Measurements from ENCODE around the gene DDX54.
"Not testable (repeated sequence)": the region's sequence is repeated elsewhere in the genome, so short reads cannot be mapped to it uniquely, and the experiment has no call there.

DDX54 gene

DNA sequence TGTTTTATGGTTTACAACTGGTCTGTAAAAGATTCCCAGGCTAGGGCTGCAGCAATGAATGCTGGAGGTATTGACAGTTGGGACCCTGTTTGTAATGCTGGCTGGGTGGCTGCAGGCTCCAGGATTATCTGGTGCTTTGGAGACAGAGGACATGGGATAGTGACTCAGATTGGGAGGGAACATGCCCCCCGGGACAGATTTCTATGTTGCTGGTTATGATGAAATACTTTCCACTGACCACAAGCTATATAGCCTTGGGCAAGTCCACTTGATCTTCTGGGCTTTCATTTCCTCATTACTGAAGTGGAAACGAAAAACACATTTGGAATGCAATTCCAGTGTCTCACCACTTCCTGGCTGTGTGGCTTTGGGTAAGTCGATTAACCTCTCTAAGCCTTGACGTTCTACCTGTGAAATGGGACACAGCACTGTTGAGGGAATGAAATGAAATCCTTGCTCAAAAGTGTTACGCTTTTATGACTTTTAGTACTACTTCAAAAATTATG is 29.7 kb upstream of the DDX54 start:
- DNase-seq, result peak; percentile 9

DNA sequence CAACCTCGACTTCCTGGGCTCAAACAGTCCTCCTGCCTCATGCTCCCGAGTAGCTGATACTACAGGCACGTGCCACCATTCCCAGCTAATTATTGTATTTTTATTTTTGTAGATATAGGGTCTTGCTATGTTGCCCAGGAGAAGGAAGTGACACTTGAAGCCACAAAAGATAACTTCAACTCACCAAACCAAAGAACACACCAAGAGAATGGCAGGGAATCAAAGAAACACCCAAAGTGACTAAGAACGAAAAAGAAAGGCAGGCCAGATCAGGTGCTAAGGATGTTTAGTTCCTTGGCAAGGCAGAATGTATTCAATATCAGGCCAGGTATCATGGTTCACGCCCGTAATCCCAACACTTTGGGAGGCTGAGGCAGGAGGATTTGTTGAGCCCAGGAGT is 25.9 kb upstream of the DDX54 start:
- no peak for DNase-seq

DNA sequence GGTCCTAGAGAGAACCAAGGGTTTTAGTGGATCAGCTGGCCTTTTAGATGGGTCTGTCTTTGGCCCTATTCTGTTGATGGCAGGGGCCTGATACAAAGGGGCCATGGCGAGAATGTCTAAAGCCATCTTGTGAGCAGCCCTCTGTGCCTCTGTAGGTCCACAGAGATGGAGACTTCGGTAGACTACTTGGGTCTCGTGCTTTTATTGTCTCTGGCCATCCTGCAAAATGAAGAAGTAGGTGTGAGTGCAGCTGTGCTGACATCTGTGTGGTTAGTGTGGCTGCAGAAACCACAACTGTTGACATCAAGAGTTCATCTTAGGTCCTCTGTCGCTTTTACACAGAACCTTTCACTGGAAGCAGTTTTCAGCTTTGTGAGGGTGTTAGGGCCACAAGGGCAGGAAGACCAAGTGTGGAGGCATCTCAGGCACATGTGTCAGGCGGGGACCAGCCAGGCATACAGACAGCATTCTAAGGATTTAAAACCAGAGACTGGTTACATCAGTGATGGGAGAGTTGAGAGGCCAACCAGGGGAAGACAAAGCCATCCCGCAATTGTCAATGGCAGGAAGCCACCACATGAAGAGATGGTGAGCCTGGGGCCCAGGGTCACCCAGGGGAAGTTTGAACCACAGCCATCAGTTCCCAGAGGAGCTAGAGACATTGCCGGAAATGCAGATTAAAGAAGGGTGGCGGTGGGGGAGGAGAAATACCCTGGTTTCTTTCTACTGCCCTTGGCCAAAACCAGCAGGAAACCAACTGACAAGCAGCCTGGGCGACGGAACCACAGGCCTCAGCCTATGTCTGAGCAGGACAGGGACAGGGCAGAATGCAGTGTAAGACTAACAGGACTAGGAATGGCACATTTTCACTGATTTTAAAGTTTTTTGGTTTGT is 23.0 kb upstream of the DDX54 start:
- DNase-seq, result no peak

DNA sequence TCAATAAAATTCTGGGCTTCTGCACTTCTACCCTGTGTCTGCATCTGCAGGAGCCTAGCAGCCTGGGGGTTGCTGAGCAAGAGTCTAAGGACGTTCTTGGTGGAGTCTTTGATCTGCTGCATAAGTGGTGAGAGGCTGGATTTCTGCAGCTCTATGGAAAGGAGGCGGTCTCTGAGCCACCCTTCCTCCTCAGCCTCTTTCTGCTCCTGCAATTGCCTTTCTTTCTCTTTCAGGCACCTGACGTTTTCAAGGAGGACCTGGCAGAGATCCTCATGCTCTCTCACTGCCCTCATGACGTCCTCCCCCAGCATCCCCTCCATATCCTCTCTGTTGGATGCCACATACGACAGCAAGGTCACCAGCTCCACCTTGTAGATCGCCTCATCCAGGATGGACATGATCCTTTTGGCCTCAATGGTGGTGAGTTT is 22.3 kb upstream of the DDX54 start:
- no peak for DNase-seq

DNA sequence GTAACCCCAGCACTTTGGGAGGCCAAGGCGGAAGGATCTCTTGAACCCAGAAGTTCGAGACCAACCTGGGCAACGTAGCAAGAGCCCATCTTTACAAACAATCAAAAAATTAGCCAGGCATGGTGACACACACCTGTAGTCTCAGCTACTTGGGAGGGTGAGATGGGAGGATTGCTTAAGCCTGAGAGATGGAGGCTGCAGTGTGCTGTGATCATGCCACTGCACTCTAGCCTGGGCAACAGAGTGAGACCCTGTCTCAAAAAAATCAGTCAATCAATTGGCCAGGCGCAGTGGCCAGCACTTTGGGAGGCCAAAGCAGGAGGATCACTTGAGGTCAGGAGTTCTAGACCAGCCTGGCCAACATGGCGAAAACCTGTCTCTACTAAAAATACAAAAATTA is 21.5 kb upstream of the DDX54 start:
- not testable (repeated sequence) for DNase-seq

DNA sequence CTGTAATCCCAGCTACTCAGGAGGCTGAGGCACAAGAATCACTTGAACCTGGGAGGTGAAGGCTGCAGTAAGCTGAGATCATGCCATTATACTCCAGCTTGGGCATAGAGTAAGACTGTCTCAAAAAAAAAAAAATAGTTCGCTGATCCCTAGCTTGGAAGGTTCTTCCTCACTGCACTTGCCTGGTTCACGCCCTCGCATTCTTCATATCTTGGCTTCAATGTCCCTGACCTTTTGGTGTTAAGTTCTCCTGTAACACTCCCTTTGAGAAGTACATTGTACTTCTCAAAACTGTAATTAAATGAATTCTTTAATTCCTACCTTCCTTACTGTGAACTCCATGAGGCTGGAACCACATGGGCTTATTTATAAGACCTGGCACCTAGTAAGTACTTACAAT is 19.5 kb upstream of the DDX54 start:
- peak; percentile 47 for DNase-seq

DNA sequence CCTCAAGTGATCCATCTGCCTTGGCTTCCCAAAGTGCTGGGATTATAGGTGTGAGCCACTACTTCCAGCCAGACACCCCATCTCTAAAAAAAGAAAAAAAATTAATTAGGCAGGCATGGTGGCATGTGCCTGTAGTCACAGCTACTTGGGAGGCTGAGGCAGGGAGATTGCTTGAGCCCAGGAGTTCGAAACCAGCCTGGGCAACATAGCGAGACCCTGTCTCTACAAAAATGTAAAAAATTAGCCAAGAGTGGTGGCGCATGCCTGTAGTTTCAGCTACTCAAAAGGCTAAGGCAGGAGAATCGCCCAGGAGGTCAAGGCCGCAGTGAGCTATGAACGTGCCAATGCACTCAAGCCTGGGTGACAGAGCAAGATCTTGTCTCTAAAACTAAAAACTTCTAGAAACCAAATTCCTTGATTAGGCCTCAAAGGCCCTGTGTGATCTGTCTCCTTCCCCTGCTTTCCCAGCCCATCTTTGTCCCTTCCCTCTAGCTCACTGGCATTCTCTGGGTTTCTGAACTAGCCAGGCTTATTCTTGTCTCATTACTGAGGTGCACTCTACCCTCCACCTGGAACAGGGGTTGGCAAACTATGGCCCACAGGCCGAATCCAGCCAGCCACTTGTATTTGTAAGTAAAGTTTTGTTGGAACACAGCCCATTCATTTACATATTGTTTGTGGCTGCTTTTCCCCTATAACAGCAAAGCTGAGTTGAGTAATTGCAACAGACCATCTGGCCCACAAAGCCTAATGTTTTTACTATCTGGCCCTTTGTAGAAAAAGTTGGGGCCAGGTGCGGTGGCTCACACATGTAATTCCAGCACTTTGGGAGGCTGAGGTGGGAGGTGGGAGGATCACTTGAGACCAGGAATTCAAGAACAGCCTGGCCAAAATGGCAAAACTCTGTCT is 18.8 kb upstream of the DDX54 start:
- DNase-seq, result peak; percentile 64

DNA sequence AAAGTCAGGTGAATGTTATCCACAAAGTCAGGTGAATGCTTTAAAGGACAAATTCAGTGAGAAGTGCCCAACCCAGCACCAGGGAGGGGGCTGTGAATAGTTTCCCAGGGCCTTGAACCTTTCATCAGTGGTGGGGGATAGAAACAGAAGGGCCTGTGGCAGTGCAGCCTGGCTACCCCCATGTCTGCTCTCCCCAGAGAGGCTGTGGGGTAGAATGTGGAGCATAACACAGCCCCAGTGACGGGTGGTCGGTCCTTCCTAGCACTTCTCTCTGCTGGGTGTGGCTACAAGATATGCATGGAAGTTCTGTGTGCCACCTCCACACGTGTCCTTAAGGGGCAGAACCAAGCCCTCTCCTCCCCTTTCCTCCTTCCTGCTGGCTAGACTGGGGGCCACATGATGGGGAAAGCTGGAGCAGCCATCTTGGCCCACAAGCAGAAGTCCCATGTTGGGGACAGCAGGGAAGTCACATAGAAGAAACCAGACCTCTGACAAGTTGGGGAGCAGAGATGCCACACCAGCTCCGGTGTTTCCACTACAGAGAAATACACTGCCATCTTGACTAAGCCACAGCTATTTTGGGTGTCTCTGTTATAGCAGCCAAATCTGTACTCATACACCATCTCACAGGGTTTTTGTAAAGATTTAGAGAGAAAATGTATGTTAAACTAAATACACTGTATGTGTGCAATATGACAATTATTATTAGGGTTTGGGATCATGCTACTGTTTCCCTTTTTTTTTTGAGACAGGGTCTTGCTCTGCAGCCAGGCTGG is 17.2 kb upstream of the DDX54 start:
- no peak for DNase-seq

DNA sequence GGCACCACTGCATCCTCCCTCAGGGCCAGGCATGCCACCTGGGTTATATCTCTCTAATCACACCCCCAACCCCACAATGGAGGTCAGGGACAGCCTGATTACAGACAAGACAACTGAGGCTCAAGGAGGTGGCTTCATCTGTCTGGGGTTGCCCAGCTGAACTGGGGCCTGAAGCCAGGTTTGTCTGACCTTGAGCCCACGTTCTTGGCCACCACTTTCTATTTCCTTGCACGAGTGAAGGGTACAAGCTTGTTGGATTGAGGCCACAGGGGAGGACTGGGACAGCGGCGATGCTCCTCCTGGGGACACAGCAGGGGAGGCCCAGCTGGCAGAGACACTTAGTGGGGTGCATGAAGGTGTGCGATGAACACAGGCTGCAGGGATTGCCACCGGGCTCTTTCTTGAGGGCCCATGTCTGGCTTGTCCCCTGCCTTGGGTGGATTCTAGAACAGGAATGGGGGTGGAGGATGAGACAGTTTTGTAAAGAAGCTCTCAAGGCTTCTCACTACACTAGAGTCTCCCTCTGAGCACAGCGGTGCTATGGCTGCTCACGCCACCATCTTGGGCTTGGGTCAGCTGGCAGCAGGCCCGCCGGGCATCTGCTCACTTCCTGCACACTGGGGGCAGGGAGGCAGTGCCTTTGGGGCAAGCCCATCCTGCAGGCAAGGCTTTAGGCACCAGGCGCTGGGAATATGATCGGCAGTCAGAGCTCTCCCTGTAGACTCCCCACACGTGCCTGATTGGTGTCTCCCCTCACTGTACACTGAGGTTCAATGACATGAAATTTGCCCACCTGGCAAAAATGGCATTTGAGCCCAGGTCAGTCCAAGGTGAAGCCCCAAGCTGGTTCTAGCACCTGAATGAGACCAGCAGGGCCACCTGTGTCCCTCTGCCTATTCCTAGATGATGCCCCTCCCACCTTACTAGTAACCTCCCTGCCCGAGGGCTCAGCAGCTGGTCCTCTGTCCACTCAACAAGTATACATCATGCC is 16.2 kb upstream of the DDX54 start:
- DNase-seq, result no peak

DNA sequence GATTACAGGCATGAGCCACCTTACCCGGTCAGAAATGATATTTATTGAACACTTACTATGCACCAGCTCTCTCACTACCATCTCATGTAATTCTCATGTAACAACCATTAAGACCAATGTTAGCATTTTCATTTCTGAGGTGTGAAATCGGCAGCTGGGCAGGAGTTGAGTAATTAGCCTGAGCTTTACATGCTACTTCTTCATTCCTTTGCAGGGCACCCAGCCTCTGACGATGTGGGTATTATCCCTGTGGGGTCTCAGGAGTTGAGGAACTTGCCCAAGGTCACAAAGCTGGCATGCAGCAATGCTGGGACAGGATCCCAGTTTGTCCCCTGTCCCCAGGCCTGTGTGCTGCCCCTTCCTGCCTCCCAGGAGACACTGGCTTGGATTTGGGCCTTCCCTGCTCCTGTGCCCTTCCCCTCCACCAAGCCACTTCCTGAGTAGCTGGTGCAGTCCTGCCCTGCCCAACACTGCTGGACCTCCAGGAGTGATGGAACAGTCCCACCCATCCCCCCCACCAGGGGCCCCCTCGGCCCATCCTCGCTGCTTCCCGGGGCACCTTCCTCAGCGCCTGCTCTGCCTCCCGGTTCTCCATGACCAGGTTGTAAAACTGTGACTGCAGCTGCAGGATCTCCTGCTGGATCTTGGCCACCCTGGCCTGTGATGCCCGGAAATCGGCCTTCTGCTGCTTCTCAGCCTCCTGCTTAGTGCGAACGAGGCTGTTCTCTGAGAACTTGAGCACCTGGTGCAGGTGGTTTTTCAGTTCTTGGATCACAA is 14.9 kb upstream of the DDX54 start:
- no peak for DNase-seq

DNA sequence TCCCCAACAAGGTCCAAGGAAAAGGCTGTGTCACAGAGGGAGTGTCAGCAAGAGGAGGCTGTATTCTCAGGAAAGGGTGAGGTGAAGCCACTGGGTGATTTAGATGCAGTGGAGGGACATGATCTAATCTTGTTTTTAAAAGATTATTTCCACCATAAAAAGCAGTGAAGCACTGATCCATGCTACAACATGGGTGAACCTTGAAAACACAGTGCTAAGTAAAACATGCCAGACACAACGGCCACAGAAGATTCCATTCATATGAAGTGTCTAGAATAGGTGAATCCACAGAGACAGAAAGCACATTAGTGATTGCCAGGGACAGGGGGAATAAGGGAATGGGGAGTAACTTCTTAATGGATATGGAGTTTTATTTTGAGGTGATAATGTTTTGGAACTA is 13.0 kb upstream of the DDX54 start:
- DNase-seq, result peak; percentile 12

DNA sequence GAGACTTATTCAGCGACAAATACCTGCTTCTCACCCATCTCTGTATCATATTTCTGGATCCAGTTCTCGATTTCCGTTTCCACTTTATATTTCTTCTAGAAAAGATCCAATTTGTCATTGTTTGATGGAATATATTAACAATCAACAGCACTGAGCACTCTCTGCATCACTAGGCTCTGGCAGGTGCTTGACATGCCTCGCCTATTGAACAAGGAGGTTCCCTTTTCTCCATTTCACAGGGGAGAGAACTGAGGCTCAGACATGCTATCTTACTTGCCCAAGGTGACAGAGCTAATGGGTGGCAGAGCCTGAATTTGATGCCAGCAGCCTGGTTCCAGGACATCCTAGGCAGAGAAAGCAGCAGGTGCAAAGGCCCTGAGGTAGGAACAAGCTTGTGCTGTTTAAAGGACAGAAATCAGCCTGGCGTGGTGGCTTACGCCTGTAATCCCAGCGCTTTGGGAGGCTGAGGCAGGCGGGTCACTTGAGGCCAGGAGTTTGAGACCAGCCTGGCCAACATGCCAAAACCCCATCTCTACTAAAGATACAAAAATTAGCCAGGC is 12.3 kb upstream of the DDX54 start:
- no peak for DNase-seq

DNA sequence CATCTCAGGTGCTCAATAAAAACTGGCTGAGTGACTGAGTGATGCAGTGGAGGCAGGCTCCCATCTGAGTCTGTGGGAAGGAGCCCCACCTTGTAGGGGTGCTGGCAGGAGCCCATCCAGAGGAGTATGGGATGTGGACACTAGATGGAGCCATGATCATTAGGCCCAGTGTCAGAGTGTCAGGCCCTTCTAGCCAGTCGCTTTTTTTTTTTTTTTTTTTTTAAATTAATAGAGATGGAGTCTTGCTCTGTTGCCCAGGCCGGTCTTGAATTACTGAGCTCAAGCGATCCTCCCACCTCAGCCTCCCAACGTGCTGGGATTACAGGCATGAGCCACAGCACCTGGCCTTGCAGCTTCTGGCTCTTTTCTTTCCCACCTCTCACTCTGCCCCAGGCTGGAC is 11.7 kb upstream of the DDX54 start:
- DNase-seq, result peak; percentile 84

DNA sequence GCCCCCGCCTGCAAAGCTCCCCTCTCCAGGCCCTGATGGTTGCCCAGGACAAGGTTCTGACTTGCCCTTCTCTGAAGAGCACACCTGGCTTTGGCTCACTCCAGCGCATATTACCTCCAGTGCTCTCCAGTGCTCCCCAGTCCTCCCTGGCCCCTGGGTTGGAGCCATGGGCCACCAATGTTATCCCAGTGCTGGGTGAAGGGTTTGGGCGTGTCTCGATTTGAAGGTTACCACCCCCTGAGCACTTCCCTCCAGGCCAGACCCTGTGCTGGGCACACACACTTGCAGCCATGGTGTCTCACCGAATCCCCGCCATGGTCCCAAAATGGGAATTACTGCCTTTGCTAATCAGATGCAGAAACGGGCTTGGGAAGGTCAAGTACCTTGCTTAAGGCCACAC is 11.3 kb upstream of the DDX54 start:
- DNase-seq, result no peak

DNA sequence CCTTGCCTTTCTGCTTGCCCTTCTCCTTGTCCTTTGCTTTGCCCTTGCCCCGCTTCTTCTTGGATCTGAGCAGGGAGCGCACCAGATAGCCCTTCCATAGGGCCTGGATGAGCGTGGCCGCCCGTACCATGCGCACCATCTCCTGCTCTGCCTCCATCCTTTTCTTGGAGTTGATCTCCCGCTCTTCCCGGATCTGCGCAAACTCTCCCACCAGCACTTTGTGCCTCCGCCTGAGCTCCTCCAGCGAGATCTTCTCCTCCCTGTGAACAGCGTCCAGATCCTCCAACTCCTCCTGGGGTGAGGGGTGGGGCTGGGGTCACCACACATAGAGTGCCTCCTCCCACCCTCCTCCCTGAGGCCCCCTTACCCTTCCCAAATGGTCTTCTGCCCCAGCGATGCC is 10.3 kb upstream of the DDX54 start:
- DNase-seq, result no peak

DNA sequence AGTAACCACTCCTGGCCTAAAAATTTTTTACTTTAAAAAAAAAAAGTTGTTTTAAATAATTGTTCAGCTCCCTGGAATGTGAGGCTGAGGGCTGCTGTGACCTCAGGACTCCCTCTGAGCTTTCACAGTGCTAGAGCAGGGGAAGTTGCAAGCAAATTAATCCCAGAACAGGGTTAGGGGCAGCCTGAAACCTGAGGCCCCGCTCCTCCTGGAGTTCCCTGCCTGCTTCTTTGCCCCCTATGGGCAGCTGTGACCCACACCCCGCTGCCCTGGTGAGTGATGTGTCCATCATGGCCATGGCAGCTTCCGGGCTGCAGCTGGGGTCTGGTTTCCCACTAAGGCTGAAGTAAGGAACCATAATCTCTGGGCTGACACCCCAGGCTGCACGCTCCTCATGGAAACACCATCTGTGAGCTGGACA is 9.7 kb upstream of the DDX54 start:
- DNase-seq, result peak; percentile 50

DNA sequence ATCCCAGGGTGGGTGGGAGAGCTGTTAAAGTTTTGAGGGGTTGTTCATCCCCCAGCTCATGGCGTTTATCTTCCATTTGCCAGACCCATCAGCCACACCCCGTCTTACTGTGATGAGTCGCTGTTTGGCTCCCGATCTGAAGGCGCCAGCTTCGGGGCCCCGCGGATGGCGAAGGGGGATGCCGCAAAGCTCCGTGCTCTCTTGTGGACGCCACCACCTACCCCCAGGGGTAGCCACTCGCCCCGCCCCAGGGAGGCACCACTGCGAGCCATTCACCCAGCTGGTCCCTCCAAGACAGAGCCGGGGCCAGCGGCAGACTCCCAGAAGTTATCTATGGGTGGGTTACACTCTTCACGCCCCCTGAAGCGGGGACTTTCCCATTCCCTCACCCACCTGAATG is 5.9 kb upstream of the DDX54 start:
- no peak for DNase-seq

DNA sequence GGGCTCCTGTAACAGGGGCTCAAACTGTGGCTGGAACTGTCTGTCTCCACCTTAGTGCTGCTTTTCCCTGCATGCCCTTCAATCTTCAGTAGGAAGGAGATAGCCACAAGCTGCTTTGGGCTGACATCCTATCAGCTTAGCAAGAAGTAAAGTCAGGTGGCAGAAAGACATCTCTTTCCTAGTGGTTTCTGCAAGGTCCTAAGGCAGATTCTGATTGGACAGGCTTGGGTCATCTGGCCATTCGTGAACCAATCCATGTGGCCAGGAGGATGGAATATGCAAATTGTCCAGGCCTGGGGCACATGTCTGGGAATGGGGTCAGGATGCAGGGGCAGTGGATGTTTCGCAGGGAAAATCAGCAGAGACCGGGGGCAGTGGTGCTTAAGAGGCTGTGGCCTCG is 5.5 kb upstream of the DDX54 start:
- peak; percentile 90 for DNase-seq

DNA sequence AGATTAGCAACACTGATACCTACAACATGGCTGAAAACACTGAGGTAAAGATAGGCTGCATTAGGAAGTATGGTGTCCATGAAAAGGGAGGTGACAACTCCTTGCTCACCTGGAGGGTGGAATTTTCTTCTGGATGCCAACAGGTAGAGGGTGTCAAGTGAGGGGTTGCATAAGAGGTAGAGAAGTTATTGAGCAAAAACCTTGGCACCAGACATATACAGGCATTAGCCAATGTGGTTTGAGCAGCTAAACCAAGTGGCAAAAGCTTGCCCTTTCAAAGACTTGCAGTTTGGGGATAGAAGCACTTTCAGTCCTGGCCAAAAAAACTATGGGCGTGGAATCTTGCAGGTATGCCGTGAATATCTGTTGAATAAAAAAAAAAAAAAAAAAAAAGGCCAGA is 4.1 kb upstream of the DDX54 start:
- DNase-seq, result no peak

DNA sequence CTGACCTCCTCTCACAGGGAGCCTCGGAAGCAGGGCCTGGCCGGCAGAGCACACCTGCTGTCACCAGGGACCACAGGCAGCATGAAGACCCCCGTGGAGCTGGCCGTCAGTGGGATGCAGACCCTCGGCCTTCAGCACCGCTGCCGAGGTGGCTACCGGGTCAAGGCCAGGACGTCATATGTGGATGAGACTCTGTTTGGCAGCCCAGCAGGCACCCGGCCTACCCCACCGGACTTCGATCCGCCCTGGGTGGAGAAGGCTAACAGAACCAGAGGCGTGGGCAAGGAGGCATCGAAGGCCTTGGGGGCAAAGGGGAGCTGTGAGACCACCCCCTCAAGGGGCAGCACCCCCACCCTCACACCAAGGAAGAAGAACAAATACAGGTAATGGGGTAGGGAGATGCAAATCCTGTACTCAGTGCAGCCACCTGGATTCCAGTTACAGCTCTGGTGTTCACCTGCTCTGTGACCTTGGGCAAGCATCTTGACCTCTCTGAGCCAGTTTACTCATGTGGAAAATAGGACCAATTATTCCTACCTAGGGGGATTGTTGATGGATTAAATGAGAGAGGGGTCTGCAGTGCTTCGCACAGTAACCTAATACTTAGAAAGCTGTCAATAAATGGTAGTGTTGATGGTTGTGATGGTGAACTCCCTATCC is 1.5 kb upstream of the DDX54 start:
- no peak for DNase-seq

All from NCI-H82 (cell line).